ENCODE results near the gene MKI67.
"Not testable (repeated sequence)": the region's sequence is repeated elsewhere in the genome, so short reads cannot be mapped to it uniquely, and the experiment has no call there.

MKI67 gene, protein sequence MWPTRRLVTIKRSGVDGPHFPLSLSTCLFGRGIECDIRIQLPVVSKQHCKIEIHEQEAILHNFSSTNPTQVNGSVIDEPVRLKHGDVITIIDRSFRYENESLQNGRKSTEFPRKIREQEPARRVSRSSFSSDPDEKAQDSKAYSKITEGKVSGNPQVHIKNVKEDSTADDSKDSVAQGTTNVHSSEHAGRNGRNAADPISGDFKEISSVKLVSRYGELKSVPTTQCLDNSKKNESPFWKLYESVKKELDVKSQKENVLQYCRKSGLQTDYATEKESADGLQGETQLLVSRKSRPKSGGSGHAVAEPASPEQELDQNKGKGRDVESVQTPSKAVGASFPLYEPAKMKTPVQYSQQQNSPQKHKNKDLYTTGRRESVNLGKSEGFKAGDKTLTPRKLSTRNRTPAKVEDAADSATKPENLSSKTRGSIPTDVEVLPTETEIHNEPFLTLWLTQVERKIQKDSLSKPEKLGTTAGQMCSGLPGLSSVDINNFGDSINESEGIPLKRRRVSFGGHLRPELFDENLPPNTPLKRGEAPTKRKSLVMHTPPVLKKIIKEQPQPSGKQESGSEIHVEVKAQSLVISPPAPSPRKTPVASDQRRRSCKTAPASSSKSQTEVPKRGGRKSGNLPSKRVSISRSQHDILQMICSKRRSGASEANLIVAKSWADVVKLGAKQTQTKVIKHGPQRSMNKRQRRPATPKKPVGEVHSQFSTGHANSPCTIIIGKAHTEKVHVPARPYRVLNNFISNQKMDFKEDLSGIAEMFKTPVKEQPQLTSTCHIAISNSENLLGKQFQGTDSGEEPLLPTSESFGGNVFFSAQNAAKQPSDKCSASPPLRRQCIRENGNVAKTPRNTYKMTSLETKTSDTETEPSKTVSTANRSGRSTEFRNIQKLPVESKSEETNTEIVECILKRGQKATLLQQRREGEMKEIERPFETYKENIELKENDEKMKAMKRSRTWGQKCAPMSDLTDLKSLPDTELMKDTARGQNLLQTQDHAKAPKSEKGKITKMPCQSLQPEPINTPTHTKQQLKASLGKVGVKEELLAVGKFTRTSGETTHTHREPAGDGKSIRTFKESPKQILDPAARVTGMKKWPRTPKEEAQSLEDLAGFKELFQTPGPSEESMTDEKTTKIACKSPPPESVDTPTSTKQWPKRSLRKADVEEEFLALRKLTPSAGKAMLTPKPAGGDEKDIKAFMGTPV (N-terminal part only)

GRCh38 chr10:128125944-128126764 lies at the start of gene MKI67:
Gene MKI67 (minus strand): TSS chr10:128126423. CDS start chr10:128125667, 756 bp downstream.
- peak; percentile 88 for DNase-seq

DNA sequence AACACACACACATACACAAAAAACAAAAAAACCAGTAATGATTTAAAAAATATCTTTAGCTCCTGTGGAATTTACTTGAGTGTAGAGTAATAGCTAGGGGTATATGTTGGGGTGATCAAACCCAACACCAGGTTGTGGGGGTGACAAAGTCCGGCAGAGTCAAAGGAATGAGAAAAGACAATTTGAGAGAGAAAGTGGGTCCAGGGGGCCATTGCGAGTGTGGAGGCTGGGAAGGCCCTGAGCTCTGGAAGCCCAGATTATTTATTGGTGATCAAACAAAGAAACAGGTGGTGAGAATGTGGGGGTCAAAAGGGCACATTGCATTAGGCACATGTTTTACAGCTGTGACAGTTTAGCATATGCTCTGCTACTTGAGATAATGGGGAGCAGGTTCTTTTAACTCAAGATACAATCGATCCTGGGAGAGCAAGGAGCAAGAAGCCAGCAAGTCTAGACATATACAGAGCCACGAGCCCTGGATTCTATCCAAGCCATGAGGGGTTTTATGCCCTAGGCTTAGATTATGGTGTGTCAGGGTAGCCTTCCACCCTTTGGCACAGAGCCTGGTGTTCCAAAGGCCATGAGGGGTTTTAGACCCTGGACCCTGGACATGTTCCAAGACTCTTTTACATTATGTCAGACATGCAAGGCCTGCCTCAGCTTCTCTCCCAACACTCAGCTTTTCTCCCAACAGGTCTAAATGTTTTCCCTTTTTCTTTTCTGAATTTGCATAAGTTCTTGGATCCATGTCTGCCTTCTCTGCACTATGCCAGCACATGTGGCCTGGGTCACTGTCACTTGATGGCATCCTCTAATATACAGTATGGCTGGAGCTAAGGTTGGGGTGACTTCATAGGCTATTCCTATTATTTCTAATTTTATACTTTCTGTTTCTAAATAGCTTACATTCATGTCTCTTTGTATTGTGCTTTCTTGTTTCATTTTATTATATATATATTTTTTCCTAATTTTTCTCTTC lies 48.6 kb upstream of the MKI67 start:
- DNase-seq, result no peak

GRCh38 chr10:128173386-128173785 lies 47.2 kb upstream of the MKI67 start:
- peak; percentile 9 for DNase-seq

- no peak for DNase-seq
Observed at GRCh38 chr10:128172756-128173155, 46.5 kb upstream of the MKI67 start.

GRCh38 chr10:128169811-128170379 lies 43.7 kb upstream of the MKI67 start:
- no peak for DNase-seq

- no peak for DNase-seq
Observed at GRCh38 chr10:128167926-128168520, 41.8 kb upstream of the MKI67 start.

DNA sequence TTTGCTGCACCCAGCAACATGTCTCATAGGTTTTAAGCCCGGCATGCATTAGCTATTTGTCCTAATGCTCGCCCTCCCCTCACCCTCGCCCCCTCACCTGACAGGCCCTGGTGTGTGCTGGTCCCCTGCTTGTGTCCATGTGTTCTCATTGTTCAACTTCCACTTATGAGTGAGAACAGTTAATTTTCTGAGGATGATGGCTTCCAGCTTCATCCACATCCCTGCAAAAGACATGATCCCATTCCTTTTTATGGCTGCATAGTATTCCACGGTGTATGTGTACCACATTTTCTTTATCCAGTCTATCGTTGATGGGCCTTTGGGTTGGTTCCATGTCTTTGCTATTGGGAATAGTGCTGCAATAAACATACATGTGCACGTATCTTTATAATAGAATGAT lies 40.9 kb upstream of the MKI67 start:
- not testable (repeated sequence) for DNase-seq

DNA sequence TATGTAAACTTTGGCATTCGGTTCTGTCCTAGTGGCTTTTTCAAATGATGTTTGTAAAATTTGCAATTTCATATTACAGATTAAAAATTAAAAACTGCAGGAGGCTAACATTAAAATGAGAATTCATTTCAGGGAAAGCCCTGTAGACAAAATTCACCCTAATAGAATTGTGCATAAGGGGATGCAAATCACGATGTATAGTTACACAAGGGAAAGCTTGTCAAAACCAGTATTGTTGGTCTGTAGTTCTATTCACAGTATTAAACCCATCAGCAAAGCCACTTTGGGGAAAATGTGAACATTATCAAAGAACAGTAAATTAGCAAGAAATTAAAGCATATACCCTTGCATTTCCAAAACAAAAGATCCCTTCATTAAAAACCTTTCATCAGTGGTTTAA lies 39.9 kb upstream of the MKI67 start:
- no peak for DNase-seq

GRCh38 chr10:128165536-128165935 lies 39.3 kb upstream of the MKI67 start:
- DNase-seq, result no peak

GRCh38 chr10:128163701-128164100 lies 37.5 kb upstream of the MKI67 start:
- DNase-seq, result no peak

- no peak for DNase-seq
Observed at GRCh38 chr10:128161031-128161430, 34.8 kb upstream of the MKI67 start.

GRCh38 chr10:128160297-128160711 lies 34.1 kb upstream of the MKI67 start:
- no peak for DNase-seq

DNA sequence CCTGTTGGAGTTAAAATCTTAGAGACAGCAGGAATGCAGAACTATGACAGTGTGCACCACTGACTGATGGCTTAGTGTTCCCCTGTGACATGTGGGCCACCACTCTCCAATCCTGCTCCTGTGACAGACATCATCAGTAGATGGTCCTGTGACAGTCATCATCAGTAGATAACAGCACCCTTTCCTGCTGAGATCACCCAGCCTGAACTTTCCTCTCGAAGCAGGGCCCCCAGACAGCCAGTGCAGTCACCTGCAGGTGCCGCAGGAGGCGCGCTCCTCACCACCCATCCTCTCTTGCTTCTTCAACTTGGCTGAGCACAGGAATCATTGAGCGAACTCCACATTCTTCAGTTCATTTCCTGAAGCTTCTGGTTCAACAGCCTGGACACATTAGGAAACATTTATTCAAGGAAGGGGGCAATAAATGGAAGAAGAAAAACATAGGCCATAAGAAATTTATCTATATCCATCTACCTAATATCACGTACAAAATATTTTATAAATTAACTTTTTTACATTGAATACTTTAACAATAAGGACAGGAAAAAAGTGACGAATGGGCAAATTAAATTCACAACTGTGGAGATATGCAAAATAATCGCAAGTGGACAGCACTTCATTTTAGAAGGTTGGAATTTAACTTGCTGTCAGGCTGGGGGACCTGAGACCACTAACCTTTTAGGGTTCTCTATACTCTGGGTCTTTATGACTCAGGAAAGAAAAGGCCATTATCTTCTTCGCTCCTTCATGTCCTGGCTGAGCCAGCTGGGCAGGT lies 32.0 kb upstream of the MKI67 start:
- no peak for DNase-seq

DNA sequence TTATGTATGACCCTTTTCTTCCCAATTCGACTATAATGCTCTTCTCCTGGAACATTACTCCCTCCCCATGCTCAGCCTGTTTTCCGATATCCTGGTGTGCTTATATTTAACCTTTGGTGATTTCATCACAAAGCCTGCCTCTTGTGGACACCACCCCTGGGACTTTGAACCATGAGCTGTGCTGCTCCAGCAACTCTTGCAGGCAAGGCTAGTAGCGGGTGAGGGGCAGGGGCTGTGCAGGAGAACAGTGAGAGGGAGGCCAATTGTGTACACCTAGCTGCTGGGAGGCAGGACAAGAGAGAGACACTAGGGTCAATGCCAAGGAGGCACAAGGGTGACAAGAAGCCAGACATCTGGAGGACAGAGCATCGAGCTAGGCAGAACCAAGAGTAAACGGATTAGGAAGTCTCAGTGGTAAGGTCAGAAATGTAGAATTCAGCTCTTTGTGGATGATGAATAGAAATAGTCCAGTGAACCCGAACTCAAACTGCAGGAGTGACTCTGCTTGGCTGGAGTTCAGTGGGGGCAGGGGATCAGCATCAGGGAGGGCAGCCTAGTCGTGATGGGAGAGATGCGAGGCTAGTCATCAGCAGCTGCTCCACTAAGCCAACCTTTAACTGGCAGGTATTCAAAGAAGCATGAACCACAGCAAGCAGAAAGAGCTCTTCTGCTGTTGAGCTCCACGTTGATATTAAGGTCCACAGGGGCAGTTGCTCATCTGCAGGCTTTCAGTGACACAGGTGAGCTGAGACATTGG lies 31.0 kb upstream of the MKI67 start:
- no peak for DNase-seq

DNA sequence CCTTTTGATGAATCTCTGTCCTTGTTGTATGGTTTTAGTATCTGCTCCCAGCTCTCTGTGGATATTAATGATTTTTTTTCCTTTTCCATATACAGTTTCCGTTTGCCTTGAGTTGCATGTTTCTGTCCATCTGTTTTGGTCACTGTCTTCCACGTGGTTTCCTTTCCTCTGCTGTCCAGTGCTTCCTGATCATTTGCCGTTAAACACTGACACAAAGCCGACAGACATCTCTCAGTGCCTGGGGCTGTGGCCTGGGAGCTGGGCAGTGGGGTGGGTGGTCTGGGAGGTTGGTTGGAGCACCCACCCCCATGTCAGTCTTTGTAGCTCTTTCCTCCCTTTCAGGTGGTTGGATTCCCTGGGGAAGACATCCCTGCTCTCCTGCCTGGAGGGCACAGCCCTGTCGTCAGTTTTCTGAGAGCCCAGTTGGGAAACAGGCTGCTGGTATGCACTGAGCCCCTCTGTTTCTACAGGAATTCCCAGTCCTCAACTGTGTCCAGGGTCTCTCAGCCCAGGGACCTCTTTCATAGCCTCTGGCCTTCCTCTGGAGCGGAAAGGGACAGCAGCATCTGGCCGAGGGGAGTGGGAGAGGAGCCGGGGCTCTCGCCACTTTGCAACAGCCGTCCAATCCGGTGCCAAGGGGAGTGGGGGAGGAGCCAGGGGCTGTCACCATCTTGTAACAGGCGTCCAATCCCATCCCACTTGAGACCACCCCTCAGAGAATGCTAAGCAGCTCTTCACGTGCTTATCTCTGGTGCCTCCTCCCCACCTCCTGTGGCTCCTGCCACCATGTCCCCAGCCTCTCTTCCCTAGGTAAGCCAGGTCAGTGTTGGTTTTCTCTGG lies 26.7 kb upstream of the MKI67 start:
- DNase-seq, result no peak

DNA sequence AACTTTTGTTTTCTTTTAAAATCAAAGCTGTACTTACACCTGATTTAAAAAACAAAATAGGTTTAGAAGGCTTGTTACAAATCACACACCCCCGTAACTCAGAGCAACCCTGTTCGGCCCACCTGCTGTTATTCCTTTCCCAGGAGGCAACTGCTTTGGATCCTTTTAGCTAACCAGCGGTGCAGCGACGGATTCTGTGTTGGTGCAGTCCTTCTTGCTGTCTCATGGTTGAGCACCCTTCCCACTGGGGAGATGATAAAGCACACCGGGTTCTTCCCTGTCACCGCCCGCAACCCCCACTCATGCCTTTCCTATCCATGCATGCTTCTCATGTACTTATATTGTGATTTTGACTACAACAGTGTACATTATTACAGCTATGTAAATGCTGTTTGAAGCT lies 24.8 kb upstream of the MKI67 start:
- DNase-seq, result no peak

GRCh38 chr10:128150561-128150960 lies 24.3 kb upstream of the MKI67 start:
- DNase-seq, result no peak

- peak; percentile 57 for DNase-seq
Observed at GRCh38 chr10:128150045-128150493, 23.8 kb upstream of the MKI67 start.
